ENCODE measurements around the gene ZNF628. TPM values are rescaled to one million over a fixed set of nuclear protein-coding genes. Genes with fewer than 3 reads are reported as not detected.

Gene ZNF628
- total and polyA plus RNA-seq, 7 experiments from 2014 or later = 0.07 to 27.2 (median 6.7) TPM

- Mint-ChIP-seq H3K4me1 (peaks cover 15 to 33% (median 24%) of the 10 kb centered on the region in 7 donors), H3K27me3 (no peaks in the 10 kb centered on the region), H3K9me3 (no peaks in the 10 kb centered on the region), H3K36me3 (peaks cover 0 to 6% (median 0%) of the 10 kb centered on the region in 5 donors), H3K27ac (no peak overlapping the region), H3K4me3 (peak overlapping the region in 3 of 10 donors; percentile 47 to 83 (median 47))
- Histone ChIP-seq H3K4me3 (ENCODE audit: low read length) (no peak overlapping the region), H3K27me3 (ENCODE audit: control insufficient read depth in 2 of 2, insufficient read depth in 2 of 2, low read length in 2 of 2) (no peaks in the 10 kb centered on the region), H3K4me1 (ENCODE audit: control insufficient read depth in 2 of 2, insufficient read depth in 2 of 2, low read length in 2 of 2) (peaks cover 14 to 15% of the 10 kb centered on the region in 2 donors), H3K27ac (ENCODE audit: low read depth, low read length) (no peak overlapping the region), H3K9me3 (ENCODE audit: control insufficient read depth in 2 of 3, low read length in 3 of 3) (no peaks in the 10 kb centered on the region), H3K36me3 (ENCODE audit: control insufficient read depth in 2 of 3, insufficient read depth in 3 of 3, low read length in 3 of 3) (no peaks in the 10 kb centered on the region)
- ATAC-seq (no peak), DNase-seq (no peak)
- intact Hi-C loops (cut with micrococcal nuclease) = loop anchor here (5.0 kb wide), 2 partner anchors 467 to 1012 kb away; partner anchors contain the start of gene LENG9 (in 1 of the 2)
- CTCF ChIA-PET = interaction anchor here (1.4 to 1.9 kb wide), 3 partner anchors 29 to 158 kb away, joined by 4 to 9 read pairs (median 5); no protein-coding TSS in a partner anchor
- POLR2A ChIA-PET = interaction anchor here (0.9 to 3.5 kb wide), 4 partner anchors 10 to 173 kb away, joined by 3 to 29 read pairs (median 4); partner anchors contain the start of genes CCDC106, ISOC2, NAT14 and ZNF784
Measured at GRCh38 chr19:55474269-55475265, 1.9 kb upstream of the ZNF628 start.

- H3K36me3 ChIP-seq (ENCODE audit: control insufficient read depth in 2 of 3, insufficient read depth in 3 of 3, low read length in 3 of 3) = peaks cover 0 to 12% (median 0%) of the 10 kb centered on the region in 3 experiments
- Mint-ChIP-seq H3K27ac (peak overlapping the region in 4 of 9 donors; percentile 13 to 77 (median 46)), H3K4me3 (peak overlapping the region; percentile 32 to 93 (median 70)), H3K36me3 (peaks cover 0 to 8% (median 0%) of the 10 kb centered on the region in 5 donors), H3K27me3 (no peaks in the 10 kb centered on the region), H3K4me1 (peaks cover 15 to 41% (median 29%) of the 10 kb centered on the region in 7 donors), H3K9me3 (peaks cover 0 to 2% (median 0%) of the 10 kb centered on the region in 11 donors)
- ChIA-PET POLR2A (interaction anchor here (1.2 to 2.8 kb wide), 10 partner anchors 9 to 223 kb away, joined by 3 to 15 read pairs (median 10); partner anchors contain the start of genes FIZ1, KMT5C, UBE2S and ZNF524), CTCF (interaction anchor here (0.9 kb wide), 1 partner anchor 11 kb away, joined by 3 read pairs; no protein-coding TSS in a partner anchor)
- no peak overlapping the region for H3K27ac ChIP-seq (ENCODE audit: low read depth, low read length)
- H3K9me3 ChIP-seq (ENCODE audit: control insufficient read depth in 2 of 3, low read length in 3 of 3) = no peaks in the 10 kb centered on the region
- H3K27me3 ChIP-seq (ENCODE audit: control insufficient read depth in 2 of 2, insufficient read depth in 2 of 2, low read length in 2 of 2) = no peaks in the 10 kb centered on the region
- ATAC-seq = no peak
- H3K4me1 ChIP-seq (ENCODE audit: control insufficient read depth in 2 of 2, insufficient read depth in 2 of 2, low read length in 2 of 2) = peaks cover 14 to 15% of the 10 kb centered on the region in 2 donors
- DNase-seq = no peak
- intact Hi-C loops (cut with micrococcal nuclease) = loop anchor here (2.0 to 5.0 kb wide), 6 partner anchors 147 to 1029 kb away; partner anchors contain the start of genes HSPBP1 (in 1 of the 2), LENG8 (in 1 of the 2), LENG9 (in 1 of the 2) and ZNF784 (in 1 of the 2)
- no peak overlapping the region for H3K4me3 ChIP-seq (ENCODE audit: low read length)
Measured at GRCh38 chr19:55477905-55478304, 1.5 kb downstream of the ZNF628 start.

GRCh38 chr19:55478364-55478763 is 1.9 kb downstream of the ZNF628 start:
- H3K4me3 Mint-ChIP-seq = peak overlapping the region; percentile 32 to 93 (median 70)
- ATAC-seq (no peak), DNase-seq (no peak)
- ChIA-PET POLR2A (interaction anchor here (1.2 kb wide), 1 partner anchor 153 kb away, joined by 3 read pairs; no protein-coding TSS in a partner anchor), CTCF (interaction anchor here (1.3 kb wide), 1 partner anchor 10 kb away, joined by 3 read pairs; no protein-coding TSS in a partner anchor)
- H3K27ac Mint-ChIP-seq = peak overlapping the region in 3 of 9 donors; percentile 64 to 77 (median 74)
- peaks cover 0 to 2% (median 0%) of the 10 kb centered on the region in 11 donors for H3K9me3 Mint-ChIP-seq
- Histone ChIP-seq H3K4me1 (ENCODE audit: control insufficient read depth in 2 of 2, insufficient read depth in 2 of 2, low read length in 2 of 2) (peaks cover 14 to 15% of the 10 kb centered on the region in 2 donors), H3K27me3 (ENCODE audit: control insufficient read depth in 2 of 2, insufficient read depth in 2 of 2, low read length in 2 of 2) (no peaks in the 10 kb centered on the region), H3K36me3 (ENCODE audit: control insufficient read depth in 2 of 3, insufficient read depth in 3 of 3, low read length in 3 of 3) (peaks cover 0 to 16% (median 0%) of the 10 kb centered on the region in 3 experiments), H3K4me3 (ENCODE audit: low read length) (no peak overlapping the region), H3K9me3 (ENCODE audit: control insufficient read depth in 2 of 3, low read length in 3 of 3) (no peaks in the 10 kb centered on the region), H3K27ac (ENCODE audit: low read depth, low read length) (no peak overlapping the region)
- no peaks in the 10 kb centered on the region for H3K27me3 Mint-ChIP-seq
- H3K4me1 Mint-ChIP-seq = peaks cover 15 to 41% (median 29%) of the 10 kb centered on the region in 7 donors
- H3K36me3 Mint-ChIP-seq = peaks cover 0 to 8% (median 0%) of the 10 kb centered on the region in 5 donors
- intact Hi-C loops (cut with micrococcal nuclease) = loop anchor here (5.0 kb wide), 2 partner anchors 471 to 1016 kb away; partner anchors contain the start of gene LENG9 (in 1 of the 2)

- no peak for DNase-seq
- ATAC-seq = no peak
- POLR2A ChIA-PET = interaction anchor here (0.5 to 1.2 kb wide), 3 partner anchors 146 to 264 kb away, joined by 3 read pairs; no protein-coding TSS in a partner anchor
- Histone ChIP-seq H3K27me3 (ENCODE audit: control insufficient read depth in 2 of 2, insufficient read depth in 2 of 2, low read length in 2 of 2) (no peaks in the 10 kb centered on the region), H3K4me3 (ENCODE audit: low read length) (no peak overlapping the region), H3K27ac (ENCODE audit: low read depth, low read length) (no peak overlapping the region), H3K36me3 (ENCODE audit: control insufficient read depth in 2 of 3, insufficient read depth in 3 of 3, low read length in 3 of 3) (peaks cover 0 to 21% (median 0%) of the 10 kb centered on the region in 3 experiments), H3K9me3 (ENCODE audit: control insufficient read depth in 2 of 3, low read length in 3 of 3) (no peaks in the 10 kb centered on the region), H3K4me1 (ENCODE audit: control insufficient read depth in 2 of 2, insufficient read depth in 2 of 2, low read length in 2 of 2) (peaks cover 19 to 22% of the 10 kb centered on the region in 2 donors)
- peaks cover 0 to 8% (median 0%) of the 10 kb centered on the region in 5 donors for H3K36me3 Mint-ChIP-seq
- CTCF ChIA-PET = interaction anchor here (1.0 to 1.3 kb wide), 2 partner anchors 11 to 161 kb away, joined by 3 read pairs; no protein-coding TSS in a partner anchor
- intact Hi-C loops (cut with micrococcal nuclease) = loop anchor here (5.0 kb wide), 2 partner anchors 472 to 1017 kb away; partner anchors contain the start of gene LENG9 (in 1 of the 2)
- H3K27me3 Mint-ChIP-seq = no peaks in the 10 kb centered on the region
- H3K9me3 Mint-ChIP-seq = peaks cover 0 to 2% (median 0%) of the 10 kb centered on the region in 11 donors
- peak overlapping the region in 5 of 9 donors; percentile 9 to 64 (median 32) for H3K27ac Mint-ChIP-seq
- peaks cover 15 to 41% (median 29%) of the 10 kb centered on the region in 7 donors for H3K4me1 Mint-ChIP-seq
- H3K4me3 Mint-ChIP-seq = peak overlapping the region; percentile 25 to 93 (median 65)
Measured at GRCh38 chr19:55479045-55479444, 2.6 kb downstream of the ZNF628 start.

- no peaks in the 10 kb centered on the region for H3K27me3 ChIP-seq (ENCODE audit: control insufficient read depth in 2 of 2, insufficient read depth in 2 of 2, low read length in 2 of 2)
- DNase-seq (no peak), ATAC-seq (no peak)
- H3K27ac Mint-ChIP-seq = peak overlapping the region in 6 of 9 donors; percentile 23 to 55 (median 29)
- H3K27ac ChIP-seq (ENCODE audit: low read depth, low read length) = no peak overlapping the region
- CTCF ChIA-PET = interaction anchor here (0.8 to 1.3 kb wide), 3 partner anchors 12 to 160 kb away, joined by 3 to 4 read pairs (median 3); no protein-coding TSS in a partner anchor
- H3K36me3 Mint-ChIP-seq = peaks cover 0 to 8% (median 0%) of the 10 kb centered on the region in 5 donors
- peaks cover 15 to 45% (median 29%) of the 10 kb centered on the region in 7 donors for H3K4me1 Mint-ChIP-seq
- H3K9me3 ChIP-seq (ENCODE audit: control insufficient read depth in 2 of 3, low read length in 3 of 3) = no peaks in the 10 kb centered on the region
- peaks cover 25 to 28% of the 10 kb centered on the region in 2 donors for H3K4me1 ChIP-seq (ENCODE audit: control insufficient read depth in 2 of 2, insufficient read depth in 2 of 2, low read length in 2 of 2)
- no peaks in the 10 kb centered on the region for H3K27me3 Mint-ChIP-seq
- H3K36me3 ChIP-seq (ENCODE audit: control insufficient read depth in 2 of 3, insufficient read depth in 3 of 3, low read length in 3 of 3) = peaks cover 0 to 21% (median 0%) of the 10 kb centered on the region in 3 experiments
- intact Hi-C loops (cut with micrococcal nuclease) = loop anchor here (5.0 kb wide), 2 partner anchors 472 to 1017 kb away; partner anchors contain the start of gene LENG9 (in 1 of the 2)
- H3K4me3 Mint-ChIP-seq = peak overlapping the region in 9 of 10 donors; percentile 3 to 68 (median 43)
- no peak overlapping the region for H3K4me3 ChIP-seq (ENCODE audit: low read length)
- POLR2A ChIA-PET = interaction anchor here (0.5 to 0.6 kb wide), 2 partner anchors 145 to 264 kb away, joined by 3 read pairs; no protein-coding TSS in a partner anchor
- peaks cover 0 to 2% (median 0%) of the 10 kb centered on the region in 11 donors for H3K9me3 Mint-ChIP-seq
Measured at GRCh38 chr19:55479451-55480230, 3.2 kb downstream of the ZNF628 start.

Data from naive thymus-derived CD4-positive, alpha-beta T cell (primary cell).